CD4-positive, alpha-beta T cell (primary cell): Measurements from ENCODE around the gene SMIM35. TPM values are rescaled to one million over a fixed set of nuclear protein-coding genes. Genes with fewer than 3 reads are reported as not detected.

Source experiments
- ATAC-seq: fragments of 200-7000 bp; cut with Tn5 transposase; one replicate; pipeline ENCODE4 v1.10.0; 2022; ENCODE audit warnings: mild to moderate bottlenecking; ENCODE audit not compliant: poor library complexity
- CTCF ChIA-PET: fragments of 350-600 bp; sonication (Branson Sonifier 250); formaldehyde crosslinking; loops from one replicate; lab custom pipeline; 2021; ENCODE audit warnings: antibody characterized with exemption, inconsistent platforms; lab: Charles Lee
- POLR2A ChIA-PET: fragments of 350-600 bp; sonication (Branson Sonifier 250); formaldehyde crosslinking; loops from one replicate; lab custom pipeline; 2021; ENCODE audit warnings: antibody characterized with exemption, inconsistent platforms; lab: Charles Lee
- DNase-seq, 14 experiments: peaks; one replicate each; pipeline ENCODE4 v3.0.0-alpha.2; 2013 to 2020; ENCODE audit warnings: mixed read lengths in 2 of 14
- H3K27ac ChIP-seq, 2 donors: one replicate each; pipeline versions ENCODE4 v1.5.1 to v1.7.0; 2013; ENCODE audit warnings: low read length in 2 of 2, low read depth in 1 of 2, mild to moderate bottlenecking in 1 of 2
- H3K27me3 ChIP-seq, 2 experiments: 1 replicate in 1 of 2; 2 replicates in 1 of 2; pipeline versions ENCODE4 v1.6.1 to v1.7.0; 2013; ENCODE audit warnings: low read length in 2 of 2, control low read depth in 1 of 2, mild to moderate bottlenecking in 1 of 2, moderate library complexity in 1 of 2; ENCODE audit not compliant: insufficient read depth in 2 of 2, control insufficient read depth in 1 of 2
- H3K36me3 ChIP-seq: one replicate; pipeline ENCODE4 v1.6.1; 2013; ENCODE audit warnings: low read length, control low read depth; ENCODE audit not compliant: insufficient read depth
- H3K4me1 ChIP-seq: one replicate; pipeline ENCODE4 v1.6.1; 2013; ENCODE audit warnings: low read length, control low read depth; ENCODE audit not compliant: insufficient read depth
- H3K4me3 ChIP-seq: one replicate; pipeline ENCODE4 v1.5.1; 2013; ENCODE audit warnings: mild to moderate bottlenecking, low read length, moderate library complexity
- H3K9me3 ChIP-seq, 2 experiments: 1 replicate in 1 of 2; 2 replicates in 1 of 2; pipeline versions ENCODE4 v1.6.1 to v1.7.0; 2013; ENCODE audit warnings: low read length in 2 of 2, mild to moderate bottlenecking in 2 of 2, control low read depth in 1 of 2, moderate library complexity in 1 of 2; ENCODE audit not compliant: control insufficient read depth in 1 of 2, insufficient read depth in 1 of 2
- H3K27ac Mint-ChIP-seq: one replicate; pipeline ENCODE4 v1.8.0; 2020; ENCODE audit warnings: mixed read lengths
- H3K27me3 Mint-ChIP-seq: one replicate; pipeline ENCODE4 v1.8.0; 2021; ENCODE audit warnings: mixed read lengths
- H3K36me3 Mint-ChIP-seq: one replicate; pipeline ENCODE4 v1.8.0; 2021; ENCODE audit warnings: low read depth, mixed read lengths
- H3K4me1 Mint-ChIP-seq: one replicate; pipeline ENCODE4 v1.8.0; 2021; ENCODE audit warnings: low read depth, mixed read lengths
- H3K4me3 Mint-ChIP-seq: one replicate; pipeline ENCODE4 v1.8.0; 2020; ENCODE audit warnings: mild to moderate bottlenecking, mixed read lengths
- H3K9me3 Mint-ChIP-seq: one replicate; pipeline ENCODE4 v1.8.0; 2020; ENCODE audit warnings: mixed read lengths
- CTCF ChIP-seq: fragments of 200-600 bp; IDR thresholded peaks from one replicate; pipeline ENCODE4 v1.8.0; 2022; ENCODE audit warnings: antibody characterized with exemption, mild to moderate bottlenecking
- intact Hi-C, 2 experiments: fragments of 100-400 bp; cut with DNase I in 1 of 2; cut with micrococcal nuclease in 1 of 2; formaldehyde crosslinking; loops; one replicate each; pipeline versions ENCODE4 v1.15.1 to v1.9.0; 2023 to 2025; cut with DNase I, micrococcal nuclease
- total RNA-seq, 174 experiments: library from RNA in 2 of 174; stranded (reverse) in 2 of 174; gene quantifications; one replicate each; pipeline ENCODE4 v1.2.3 and lab custom pipeline; 2021 to 2026

SMIM35 gene
- total RNA-seq, 2 experiments from 2014 or later: 0.06 to 0.08 TPM

- H3K4me3 Mint-ChIP-seq: no peak overlapping the region
- peaks cover 4% of the 10 kb centered on the region for H3K27me3 Mint-ChIP-seq
- ChIA-PET CTCF (no interaction called here), POLR2A (no interaction called here)
- ATAC-seq: no peak
- no peak overlapping the region for H3K27ac Mint-ChIP-seq
- no peak for DNase-seq
- H3K4me3 ChIP-seq: no peak overlapping the region
- H3K36me3 Mint-ChIP-seq: no peaks in the 10 kb centered on the region
- H3K4me1 ChIP-seq: no peaks in the 10 kb centered on the region
- H3K36me3 ChIP-seq: no peaks in the 10 kb centered on the region
- no peaks in the 10 kb centered on the region for H3K27me3 ChIP-seq
- intact Hi-C loops: no loop called here
- H3K27ac ChIP-seq: no peak overlapping the region
- no peaks in the 10 kb centered on the region for H3K4me1 Mint-ChIP-seq
- H3K9me3 Mint-ChIP-seq: no peaks in the 10 kb centered on the region
- no peaks in the 10 kb centered on the region for H3K9me3 ChIP-seq
- no peak for TF ChIP-seq CTCF
Observed at GRCh38 chr11:118109231-118109630, 22.5 kb upstream of the SMIM35 start.

GRCh38 chr11:118108513-118108912 lies 21.8 kb upstream of the SMIM35 start:
- H3K4me3 ChIP-seq: no peak overlapping the region
- ATAC-seq: no peak
- CTCF ChIA-PET: no interaction called here
- TF ChIP-seq CTCF: no peak
- H3K36me3 ChIP-seq: no peaks in the 10 kb centered on the region
- H3K4me1 ChIP-seq: no peaks in the 10 kb centered on the region
- H3K27ac ChIP-seq: no peak overlapping the region
- Mint-ChIP-seq H3K36me3 (no peaks in the 10 kb centered on the region), H3K27ac (no peak overlapping the region), H3K4me3 (no peak overlapping the region), H3K27me3 (peaks cover 4% of the 10 kb centered on the region), H3K9me3 (no peaks in the 10 kb centered on the region), H3K4me1 (no peaks in the 10 kb centered on the region)
- H3K9me3 ChIP-seq: no peaks in the 10 kb centered on the region
- intact Hi-C loops: no loop called here
- POLR2A ChIA-PET: no interaction called here
- H3K27me3 ChIP-seq: no peaks in the 10 kb centered on the region
- DNase-seq: no peak

- POLR2A ChIA-PET: no interaction called here
- DNase-seq (no peak), ATAC-seq (no peak)
- Mint-ChIP-seq H3K4me1 (no peaks in the 10 kb centered on the region), H3K4me3 (no peak overlapping the region), H3K27me3 (peaks cover 4% of the 10 kb centered on the region), H3K36me3 (no peaks in the 10 kb centered on the region), H3K9me3 (no peaks in the 10 kb centered on the region), H3K27ac (no peak overlapping the region)
- Histone ChIP-seq H3K4me1 (no peaks in the 10 kb centered on the region), H3K36me3 (no peaks in the 10 kb centered on the region), H3K27ac (no peak overlapping the region), H3K9me3 (no peaks in the 10 kb centered on the region), H3K27me3 (no peaks in the 10 kb centered on the region), H3K4me3 (no peak overlapping the region)
- TF ChIP-seq CTCF: no peak
- CTCF ChIA-PET: interaction anchor here (1.7 kb wide), 1 partner anchor 9 kb away, joined by 3 read pairs; no protein-coding TSS in a partner anchor
- intact Hi-C loops: no loop called here
Observed at GRCh38 chr11:118106789-118107335, 20.1 kb upstream of the SMIM35 start.
